IMR-90 (cell line): Measurements from ENCODE around the gene MBD2. TPM values are rescaled to one million over a fixed set of nuclear protein-coding genes. Genes with fewer than 3 reads are reported as not detected.

Experiments used
- ATAC-seq: fragments of 200-7000 bp; cut with Tn5 transposase; 2 replicates; pipeline ENCODE4 v1.9.1; 2020; ENCODE audit warnings: low read depth, mild to moderate bottlenecking, moderate library complexity
- BruUV-seq: library from RNA; stranded (reverse); fragments of 400-500 nt; replicated peaks from 2 replicates; lab custom pipeline; 2021; lab: Mats Ljungman, UMichigan
- CTCF ChIA-PET: fragments of 300-600 bp; formaldehyde crosslinking; extraction: SDS; loops from one replicate; lab custom pipeline; 2021; ENCODE audit warnings: antibody characterized with exemption; lab: Yijun Ruan, JAX
- POLR2A ChIA-PET: fragments of 300-600 bp; sonication (Branson Sonifier 250); formaldehyde crosslinking; loops from one replicate; lab custom pipeline; 2022; ENCODE audit warnings: antibody characterized with exemption; ENCODE audit not compliant: unreplicated experiment; lab: Charles Lee
- DNase-seq: peaks from one replicate; pipeline ENCODE4 v3.0.0; 2013
- H2AFZ ChIP-seq: replicated peaks from 2 replicates; pipeline ENCODE3; 2013; ENCODE audit warnings: low read length, mild to moderate bottlenecking; ENCODE audit not compliant: poor library complexity
- H2AK5ac ChIP-seq: 2 replicates; pipeline ENCODE4 v1.6.1; 2013; ENCODE audit warnings: low read depth, low read length, inconsistent platforms
- H2AK9ac ChIP-seq: replicated peaks from 2 replicates; pipeline ENCODE3; 2013; ENCODE audit warnings: mild to moderate bottlenecking, low read depth, low read length, moderate library complexity; ENCODE audit not compliant: poor library complexity
- H2BK120ac ChIP-seq: 2 replicates; pipeline ENCODE4 v1.6.1; 2013; ENCODE audit warnings: low read depth, low read length, inconsistent platforms
- H2BK15ac ChIP-seq: 3 replicates; pipeline ENCODE4 v1.6.1; 2013; ENCODE audit warnings: low read depth, low read length, inconsistent platforms
- H2BK20ac ChIP-seq: 2 replicates; pipeline ENCODE4 v1.6.1; 2013; ENCODE audit warnings: low read depth, mild to moderate bottlenecking, inconsistent platforms, low read length, moderate library complexity
- H2BK5ac ChIP-seq: 2 replicates; pipeline ENCODE4 v1.6.1; 2013; ENCODE audit warnings: mild to moderate bottlenecking, low read depth, low read length, inconsistent platforms; ENCODE audit not compliant: poor library complexity, severe bottlenecking
- H3K14ac ChIP-seq: replicated peaks from 2 replicates; pipeline ENCODE4 v1.6.1; 2013; ENCODE audit warnings: low read depth, low read length, inconsistent platforms
- H3K18ac ChIP-seq: 2 replicates; pipeline ENCODE4 v1.6.1; 2013; ENCODE audit warnings: low read depth, low read length, control low read depth
- H3K23ac ChIP-seq: 2 replicates; pipeline ENCODE4 v1.6.1; 2013; ENCODE audit warnings: low read depth, low read length, inconsistent platforms
- H3K27ac ChIP-seq: 2 replicates; pipeline ENCODE4 v1.5.1; 2013; ENCODE audit warnings: mild to moderate bottlenecking, control low read depth, low read length; ENCODE audit not compliant: insufficient read depth
- H3K27me3 ChIP-seq: 2 replicates; pipeline ENCODE4 v1.6.1; 2013; ENCODE audit warnings: low read length; ENCODE audit not compliant: control insufficient read depth, insufficient read depth
- H3K36me3 ChIP-seq: 2 replicates; pipeline ENCODE4 v1.6.1; 2013; ENCODE audit warnings: low read length, mixed read lengths; ENCODE audit not compliant: control insufficient read depth, insufficient read depth
- H3K4ac ChIP-seq: 2 replicates; pipeline ENCODE4 v1.6.1; 2013; ENCODE audit warnings: low read depth, low read length, inconsistent platforms
- H3K4me1 ChIP-seq: 2 replicates; pipeline ENCODE4 v1.6.1; 2013; ENCODE audit warnings: low read length, mixed read lengths; ENCODE audit not compliant: control insufficient read depth, insufficient read depth
- H3K4me2 ChIP-seq: 2 replicates; pipeline ENCODE4 v1.6.1; 2013; ENCODE audit warnings: low read depth, mild to moderate bottlenecking, control low read depth, low read length, moderate library complexity
- H3K4me3 ChIP-seq: 2 replicates; pipeline ENCODE4 v1.5.1; 2013; ENCODE audit warnings: low read depth, mild to moderate bottlenecking, control low read depth, low read length, moderate library complexity; ENCODE audit not compliant: insufficient read depth
- H3K56ac ChIP-seq: 2 replicates; pipeline ENCODE4 v1.6.1; 2013; ENCODE audit warnings: low read length, inconsistent platforms; ENCODE audit not compliant: insufficient read depth; ENCODE audit errors: extremely low read depth
- H3K79me1 ChIP-seq, 2 experiments: 2 replicates each; pipeline ENCODE4 v1.6.1; 2013; ENCODE audit warnings: low read length in 2 of 2, inconsistent platforms in 1 of 2, low read depth in 1 of 2
- H3K9ac ChIP-seq: 2 replicates; pipeline ENCODE4 v1.6.1; 2013; ENCODE audit warnings: low read depth, low read length, control low read depth
- H3K9me1 ChIP-seq: 2 replicates; pipeline ENCODE4 v1.6.1; 2013; ENCODE audit warnings: low read length, inconsistent platforms; ENCODE audit not compliant: insufficient read depth
- H3K9me3 ChIP-seq: 2 replicates; pipeline ENCODE4 v1.6.1; 2013; ENCODE audit warnings: low read length; ENCODE audit not compliant: control insufficient read depth, insufficient read depth
- H4K20me1 ChIP-seq: 2 replicates; pipeline ENCODE4 v1.6.1; 2013; ENCODE audit warnings: low read length, inconsistent platforms; ENCODE audit not compliant: insufficient read depth
- H4K5ac ChIP-seq: 2 replicates; pipeline ENCODE4 v1.6.1; 2013; ENCODE audit warnings: mild to moderate bottlenecking, low read depth, low read length, control low read depth
- H4K8ac ChIP-seq, 2 experiments: 2 replicates each; pipeline ENCODE4 v1.6.1; 2013; ENCODE audit warnings: low read depth in 2 of 2, low read length in 2 of 2, control low read depth in 1 of 2, inconsistent platforms in 1 of 2
- H4K91ac ChIP-seq: 2 replicates; pipeline ENCODE4 v1.6.1; 2013; ENCODE audit warnings: low read depth, low read length, inconsistent platforms; ENCODE audit not compliant: insufficient read depth
- CHD1 ChIP-seq: IDR thresholded peaks from 2 replicates; pipeline ENCODE4 v1.6.1; 2012; ENCODE audit warnings: low read depth, low read length, improper control_type of control experiment
- CTCF ChIP-seq: conservative IDR thresholded peaks from 2 replicates; pipeline ENCODE4 v1.5.1; 2012; ENCODE audit warnings: mild to moderate bottlenecking, low read depth, low read length, improper control_type of control experiment
- ELK1 ChIP-seq: fragments of 150-350 bp; IDR thresholded peaks from 2 replicates; pipeline ENCODE4 v1.6.1; 2016; ENCODE audit warnings: low read depth, mild to moderate bottlenecking, low read length, moderate library complexity, borderline replicate concordance
- MAFK ChIP-seq: IDR thresholded peaks from 2 replicates; pipeline ENCODE4 v1.6.1; 2012; ENCODE audit warnings: low read depth, low read length, improper control_type of control experiment
- SMC3 ChIP-seq: fragments of 150-350 bp; IDR thresholded peaks from 2 replicates; pipeline ENCODE4 v1.6.1; 2016; ENCODE audit warnings: low read depth, mild to moderate bottlenecking, antibody characterized with exemption, low read length, moderate library complexity
- WGBS, 2 experiments: methylation state at CpG; one replicate each; pipeline versions ENCODE4 v1.1.5 to v1.1.7; 2013; ENCODE audit warnings: missing lambda C conversion rate in 2 of 2; ENCODE audit not compliant: insufficient read length in 1 of 2; ENCODE audit errors: extremely low coverage in 2 of 2; 5-methylcytosine and 5-hydroxymethylcytosine counted together
- dilution Hi-C: fragments of 300-500 bp; cut with HindIII; formaldehyde crosslinking; loops from one replicate; pipeline ENCODE4 v1.14.3; 2018; ENCODE audit warnings: low sequenced_read_pairs; ENCODE audit not compliant: unreplicated experiment
- in situ Hi-C: fragments of 300-500 bp; cut with MboI; formaldehyde crosslinking; loops from 3 replicates; pipeline ENCODE4 v1.14.3; 2019; ENCODE audit warnings: low sequenced_read_pairs, inconsistent platforms, mixed read lengths
- intact Hi-C: fragments of 100-400 bp; cut with micrococcal nuclease; formaldehyde crosslinking; loops from 2 replicates; pipeline ENCODE4 v1.10.0; 2022
- polyA plus RNA-seq, 3 experiments: library from polyadenylated mRNA; depleted of rRNA; stranded (reverse); fragments of >200 nt; gene quantifications; 2 replicates each; pipeline ENCODE4 v1.2.3, GENCODE V29; 2012; ENCODE audit warnings: low replicate concordance in 1 of 3
- total RNA-seq: library from RNA; depleted of rRNA; stranded (reverse); fragments of >200 nt; gene quantifications from 2 replicates; pipeline ENCODE4 v1.2.3, GENCODE V29; 2012

MBD2 gene
- total and polyA plus RNA-seq, 2 of the 4 experiments (the other 2 are of a cell fraction) = 9.7 to 29.5 TPM

- ChIA-PET POLR2A (no interaction called here), CTCF (interaction anchor here (1.4 kb wide), 1 partner anchor 12 kb away, joined by 3 read pairs; no protein-coding TSS in a partner anchor)
- H4K8ac ChIP-seq = no peak overlapping the region
- no peak overlapping the region for H4K5ac ChIP-seq
- dilution Hi-C loops (no loop called here), in situ Hi-C loops (no loop called here), intact Hi-C loops (no loop called here)
- no peak overlapping the region for H3K14ac ChIP-seq
- no CpG with 5 or more reads among the region's 2 CpGs for WGBS, 2 experiments
- H2BK20ac ChIP-seq = no peak overlapping the region
- no peak overlapping the region for H3K56ac ChIP-seq
- no peak overlapping the region for H3K4me2 ChIP-seq
- H3K9me3 ChIP-seq = no peaks in the 10 kb centered on the region
- no peak overlapping the region for H3K4ac ChIP-seq
- H3K4me1 ChIP-seq = no peaks in the 10 kb centered on the region
- H2AK9ac ChIP-seq = no peak overlapping the region
- no peak overlapping the region for H4K91ac ChIP-seq
- no peak overlapping the region for H2AK5ac ChIP-seq
- no peaks in the 10 kb centered on the region for H3K9me1 ChIP-seq
- no peak overlapping the region for H3K18ac ChIP-seq
- no peak overlapping the region for H2BK120ac ChIP-seq
- no peaks in the 10 kb centered on the region for H3K79me1 ChIP-seq
- H3K9ac ChIP-seq = no peak overlapping the region
- no peak for ATAC-seq
- H3K27ac ChIP-seq = no peak overlapping the region
- TF ChIP-seq CHD1 (no peak), MAFK (no peak), SMC3 (no peak), CTCF (no peak), ELK1 (no peak)
- no peak overlapping the region for H2AFZ ChIP-seq
- no peaks in the 10 kb centered on the region for H3K36me3 ChIP-seq
- H2BK15ac ChIP-seq = no peak overlapping the region
- no peak overlapping the region for H3K23ac ChIP-seq
- no peak overlapping the region for H2BK5ac ChIP-seq
- no peak overlapping the region for H3K4me3 ChIP-seq
- peaks cover 6% of the 10 kb centered on the region for H3K27me3 ChIP-seq
- BruUV-seq = no TSS peak
- no peaks in the 10 kb centered on the region for H4K20me1 ChIP-seq
- no peak for DNase-seq
Measured at GRCh38 chr18:54239601-54240000, 15.1 kb upstream of the MBD2 start.
